Measurements from ENCODE around the gene VPS37C. TPM values are rescaled to one million over a fixed set of nuclear protein-coding genes. Genes with fewer than 3 reads are reported as not detected.
A peak's percentile ranks its signal among the peaks of the same experiment; 100 is the strongest.

The VPS37C gene
- polyA plus RNA-seq, 6 donors from 2014 or later, result 1.0 to 4.6 (median 2.4) TPM

DNA sequence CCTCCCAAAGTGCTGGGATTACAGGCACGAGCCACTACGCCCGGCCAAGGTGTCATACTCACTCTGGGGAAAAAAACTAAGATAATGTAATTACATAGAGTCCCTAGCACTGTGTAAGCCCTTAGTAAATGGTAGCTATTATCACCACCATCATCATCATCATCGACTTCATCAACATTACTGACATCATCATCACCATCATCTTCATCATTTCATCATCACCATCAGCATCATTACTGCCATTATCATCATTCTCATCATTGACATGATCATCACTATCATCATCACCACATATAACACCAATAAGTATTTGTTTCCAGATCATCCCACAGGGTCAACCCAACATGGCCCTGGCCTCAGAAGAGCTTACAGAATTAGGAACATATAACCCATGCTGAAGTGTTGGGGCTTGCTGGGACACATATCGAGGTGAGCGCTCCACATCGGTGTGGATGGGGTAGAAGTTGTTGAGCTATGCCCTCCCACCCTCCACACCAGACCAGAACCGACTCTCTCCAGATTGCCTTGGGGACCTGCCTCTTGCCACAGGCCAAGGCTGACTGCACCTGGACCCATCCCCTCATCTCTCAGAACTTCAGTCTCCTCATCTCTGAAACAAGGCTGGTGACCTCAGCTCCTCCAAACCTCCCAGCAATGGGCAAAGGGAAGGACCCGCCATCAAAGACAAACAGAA is 73.7 kb downstream of the VPS37C start:
- H3K4me3 Mint-ChIP-seq, result peak overlapping the region in 1 of 8 donors; percentile 65
- no peaks in the 10 kb centered on the region for H3K36me3 Mint-ChIP-seq
- H3K4me1 Mint-ChIP-seq, result peaks cover 19 to 43% (median 21%) of the 10 kb centered on the region in 3 donors
- no peaks in the 10 kb centered on the region for H3K9me3 Mint-ChIP-seq
- no peak for ATAC-seq (ENCODE audit: low read depth in 2 of 2)
- no peak for DNase-seq
- no peaks in the 10 kb centered on the region for H3K27me3 Mint-ChIP-seq
- H3K27ac Mint-ChIP-seq, result peak overlapping the region in 2 of 6 donors; percentile 18 to 28

DNA sequence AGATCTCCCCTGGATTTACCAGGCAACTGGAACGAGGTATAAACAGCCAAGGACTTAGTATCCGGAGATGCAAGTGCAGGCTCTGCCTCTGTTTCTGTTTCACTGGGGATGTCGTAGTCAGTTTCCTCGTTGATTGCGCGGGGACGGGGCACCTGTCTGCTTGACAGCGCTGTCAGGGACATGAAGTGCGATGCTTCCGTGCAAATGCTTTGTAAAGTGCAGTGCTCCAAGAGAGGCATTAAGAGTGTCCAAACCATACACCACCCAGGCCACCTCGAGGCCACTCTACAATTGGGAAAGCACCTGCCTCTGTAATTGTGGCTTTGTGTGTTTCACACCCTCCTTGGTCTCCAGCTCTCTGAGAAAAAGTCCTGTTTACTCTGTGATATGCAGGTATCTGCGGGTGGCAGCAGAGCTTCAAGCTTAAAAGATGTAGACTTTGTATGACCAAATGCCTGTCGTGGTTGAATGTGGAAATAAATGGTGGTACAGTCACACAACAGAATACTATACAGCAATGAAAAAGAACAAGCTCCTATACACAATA is 77.6 kb downstream of the VPS37C start:
- ATAC-seq (ENCODE audit: low read depth in 2 of 2) (no peak), DNase-seq (no peak)
- Mint-ChIP-seq H3K4me3 (peak overlapping the region in 1 of 8 donors; percentile 25), H3K4me1 (peaks cover 12 to 33% (median 23%) of the 10 kb centered on the region in 3 donors), H3K27ac (peak overlapping the region in 1 of 6 donors; percentile 69), H3K27me3 (no peaks in the 10 kb centered on the region), H3K36me3 (no peaks in the 10 kb centered on the region), H3K9me3 (no peaks in the 10 kb centered on the region)

DNA sequence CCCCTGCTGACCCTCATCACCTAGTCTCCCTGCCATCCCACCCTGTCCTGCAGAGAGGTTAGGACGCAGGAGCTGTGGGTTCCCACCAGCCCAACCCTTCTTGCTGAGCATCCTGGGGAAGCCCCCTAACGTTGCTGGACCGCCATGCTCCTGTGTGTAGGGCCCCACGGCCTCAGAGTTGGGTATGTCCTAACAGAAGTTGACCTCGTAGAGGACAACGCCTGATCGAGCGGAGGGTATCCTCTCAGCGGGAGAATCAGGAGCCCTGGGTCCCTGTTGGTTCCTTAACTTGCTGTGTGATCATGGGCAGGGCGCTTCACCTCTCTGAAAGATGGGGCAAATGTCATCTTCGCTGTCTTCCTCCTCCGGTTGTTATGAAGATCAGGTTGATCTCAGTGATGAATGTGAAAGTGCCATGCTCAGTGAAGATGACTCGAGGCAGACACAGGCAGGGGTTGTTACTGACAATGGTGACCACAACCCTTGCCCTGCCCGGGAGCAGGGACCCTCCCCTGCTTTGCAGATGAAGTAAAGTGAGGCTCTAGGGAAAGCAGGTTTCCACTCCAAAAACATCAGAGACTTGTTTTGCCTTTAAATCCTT is 78.2 kb downstream of the VPS37C start:
- H3K27ac Mint-ChIP-seq, result peak overlapping the region in 4 of 6 donors; percentile 44 to 89 (median 72)
- no peak for ATAC-seq (ENCODE audit: low read depth in 2 of 2)
- H3K9me3 Mint-ChIP-seq, result no peaks in the 10 kb centered on the region
- no peak for DNase-seq
- H3K4me1 Mint-ChIP-seq, result peaks cover 12 to 33% (median 19%) of the 10 kb centered on the region in 3 donors
- no peak overlapping the region for H3K4me3 Mint-ChIP-seq
- no peaks in the 10 kb centered on the region for H3K27me3 Mint-ChIP-seq
- no peaks in the 10 kb centered on the region for H3K36me3 Mint-ChIP-seq

DNA sequence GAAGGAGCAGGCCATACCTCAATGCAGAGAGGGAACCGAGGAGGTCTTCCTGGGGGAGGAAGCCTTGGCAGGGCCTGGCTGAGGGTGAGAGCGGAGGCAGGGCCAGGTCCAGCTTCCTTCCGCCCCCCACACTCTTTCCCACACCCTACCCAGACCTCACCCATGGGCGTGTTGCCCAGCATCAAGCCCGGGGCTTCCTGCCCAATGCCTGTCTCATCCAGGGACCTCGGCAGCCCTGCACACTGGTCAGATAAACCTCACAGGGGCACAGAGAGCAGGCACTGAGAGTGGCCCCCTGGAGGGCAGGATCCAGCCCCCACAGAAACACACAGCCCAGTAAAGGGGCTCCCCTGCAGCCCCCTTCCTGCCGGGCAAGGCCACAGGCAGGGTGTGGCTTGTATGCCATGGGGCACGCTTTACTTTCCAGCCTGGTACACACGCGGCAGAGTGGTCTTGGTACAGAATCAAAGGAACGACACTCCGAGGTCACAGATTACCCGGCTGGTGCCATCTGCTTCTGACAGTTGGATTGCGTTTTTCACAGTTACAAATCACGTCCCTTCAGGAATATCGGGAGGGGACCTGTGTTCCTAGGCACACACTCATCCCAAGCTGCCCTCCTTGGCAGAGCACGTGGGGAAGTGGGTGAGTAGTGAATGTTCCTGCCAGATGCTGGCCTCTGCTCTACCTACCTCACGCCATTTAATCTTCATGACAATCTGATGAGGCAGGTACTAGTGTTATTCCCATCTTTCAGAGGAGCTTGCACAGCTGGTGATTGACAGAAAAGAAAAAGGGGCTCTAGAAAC is 79.0 kb downstream of the VPS37C start:
- no peak for ATAC-seq (ENCODE audit: low read depth in 2 of 2)
- Mint-ChIP-seq H3K36me3 (no peaks in the 10 kb centered on the region), H3K4me3 (no peak overlapping the region), H3K4me1 (peaks cover 12 to 32% (median 18%) of the 10 kb centered on the region in 3 donors), H3K9me3 (no peaks in the 10 kb centered on the region), H3K27me3 (no peaks in the 10 kb centered on the region), H3K27ac (peak overlapping the region in 5 of 6 donors; percentile 39 to 75 (median 69))
- DNase-seq, result no peak

DNA sequence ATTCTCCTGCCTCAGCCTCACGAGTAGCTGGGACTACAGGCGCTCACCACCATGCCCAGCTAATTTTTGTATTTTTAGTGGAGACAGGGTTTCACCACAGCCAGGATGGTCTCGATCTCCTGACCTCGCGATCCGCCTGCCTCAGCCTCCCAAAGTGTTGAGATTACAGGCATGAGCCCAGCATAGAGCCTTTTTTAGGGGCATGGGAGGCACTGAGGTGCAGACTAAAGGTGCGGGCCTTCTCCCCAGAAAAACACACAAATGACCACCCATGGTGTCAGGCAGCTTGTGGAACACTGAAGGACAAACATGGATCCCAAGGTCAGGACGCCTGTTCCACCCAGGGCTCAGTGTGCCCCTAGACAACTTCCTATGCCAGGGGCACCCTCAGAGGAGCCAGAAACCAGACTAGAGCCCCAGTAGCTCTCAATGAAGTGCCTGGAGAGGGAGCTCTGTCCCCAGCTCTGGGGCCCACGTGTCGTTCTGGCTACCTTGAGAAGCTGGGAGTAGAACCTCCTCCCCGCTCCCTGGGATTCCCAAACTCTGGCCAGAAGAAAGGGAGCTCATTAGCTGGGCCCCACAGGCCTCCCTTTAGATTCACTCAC is 80.1 kb downstream of the VPS37C start:
- DNase-seq, result no peak
- Mint-ChIP-seq H3K27me3 (no peaks in the 10 kb centered on the region), H3K36me3 (no peaks in the 10 kb centered on the region), H3K4me3 (no peak overlapping the region), H3K27ac (peak overlapping the region in 1 of 6 donors; percentile 22), H3K4me1 (peaks cover 12 to 35% (median 19%) of the 10 kb centered on the region in 3 donors), H3K9me3 (no peaks in the 10 kb centered on the region)
- no peak for ATAC-seq (ENCODE audit: low read depth in 2 of 2)

DNA sequence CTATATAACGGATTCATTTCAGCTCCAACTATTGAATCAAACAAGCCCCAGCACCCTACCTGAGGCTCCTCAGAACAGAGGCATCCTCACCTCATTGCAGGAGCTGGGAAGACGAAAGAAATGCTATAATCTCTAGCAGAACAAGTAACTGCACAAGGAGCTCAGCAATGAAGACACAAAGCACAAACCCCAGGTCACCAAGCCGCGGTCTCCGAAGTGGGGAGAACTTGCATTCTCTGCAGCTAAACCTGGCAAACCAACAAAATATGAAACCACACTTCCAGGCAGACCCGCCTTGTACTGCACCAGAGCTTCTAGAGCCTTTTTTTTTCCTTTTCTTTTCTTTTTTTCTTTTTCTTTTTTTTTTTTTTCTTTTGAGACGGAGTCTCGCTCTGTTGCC is 80.7 kb downstream of the VPS37C start:
- Mint-ChIP-seq H3K27me3 (no peaks in the 10 kb centered on the region), H3K27ac (peak overlapping the region in 3 of 6 donors; percentile 34 to 88 (median 51)), H3K36me3 (no peaks in the 10 kb centered on the region), H3K4me1 (peaks cover 12 to 39% (median 23%) of the 10 kb centered on the region in 3 donors), H3K9me3 (no peaks in the 10 kb centered on the region), H3K4me3 (no peak overlapping the region)
- ATAC-seq (ENCODE audit: low read depth in 2 of 2) (no peak), DNase-seq (no peak)

Other genes starting within 250 kb of the VPS37C start
- gene TMEM109, start 247.3 kb downstream of the VPS37C start, polyA plus RNA-seq (ENCODE audit: low read depth in 6 of 6), result 100 to 1,000 TPM; 286 to 521 (median 315) TPM
- 1 to 10 TPM in 1 of 6 donors, under 1 TPM in 3, not detected in 2; 0.23 to 1.2 (median 0.40) TPM for gene TMEM132A, start 237.0 kb downstream of the VPS37C start, polyA plus RNA-seq (ENCODE audit: low read depth in 6 of 6)
- 10 to 100 TPM in 5 of 6 donors, 1 to 10 TPM in 1; 7.0 to 18.1 (median 15.9) TPM for gene SLC15A3, start 209.2 kb downstream of the VPS37C start, polyA plus RNA-seq (ENCODE audit: low read depth in 6 of 6)
- gene CD6, start 189.7 kb downstream of the VPS37C start, polyA plus RNA-seq (ENCODE audit: low read depth in 6 of 6), result 10 to 100 TPM in 4 of 6 donors, 1 to 10 TPM in 2; 6.4 to 25.2 (median 10.8) TPM
- gene CD5, start 58.9 kb downstream of the VPS37C start, polyA plus RNA-seq (ENCODE audit: low read depth in 6 of 6), result 10 to 100 TPM in 3 of 6 donors, 1 to 10 TPM in 3; 5.6 to 21.0 (median 10.5) TPM
- not detected for gene PGA3, start 42.1 kb upstream of the VPS37C start, polyA plus RNA-seq (ENCODE audit: low read depth in 6 of 6)
- gene PGA4, start 60.9 kb upstream of the VPS37C start, polyA plus RNA-seq (ENCODE audit: low read depth in 6 of 6), result under 1 TPM in 1 of 6 donors, not detected in 5; 0.17 TPM
- not detected for gene PGA5, start 79.7 kb upstream of the VPS37C start, polyA plus RNA-seq (ENCODE audit: low read depth in 6 of 6)
- under 1 TPM in 3 of 6 donors, not detected in 3; 0.24 to 0.79 (median 0.76) TPM for gene VWCE, start 133.9 kb upstream of the VPS37C start, polyA plus RNA-seq (ENCODE audit: low read depth in 6 of 6)
- 100 to 1,000 TPM; 103 to 177 (median 111) TPM for gene DDB1, start 171.7 kb upstream of the VPS37C start, polyA plus RNA-seq (ENCODE audit: low read depth in 6 of 6)
- gene TKFC, start 171.8 kb upstream of the VPS37C start, polyA plus RNA-seq (ENCODE audit: low read depth in 6 of 6), result 10 to 100 TPM; 38.3 to 62.2 (median 46.4) TPM
- gene CYB561A3, start 200.5 kb upstream of the VPS37C start, polyA plus RNA-seq (ENCODE audit: low read depth in 6 of 6), result 1,000 to 10,000 TPM; 1,105 to 1,945 (median 1,251) TPM
- 10 to 100 TPM; 37.9 to 56.4 (median 41.9) TPM for gene TMEM138, start 200.9 kb upstream of the VPS37C start, polyA plus RNA-seq (ENCODE audit: low read depth in 6 of 6)
- gene TMEM216, start 231.2 kb upstream of the VPS37C start, polyA plus RNA-seq (ENCODE audit: low read depth in 6 of 6), result 10 to 100 TPM; 36.4 to 76.6 (median 65.0) TPM

Measured in naive B cell (primary cell).